ENCODE results near the gene VPS13D. TPM values are rescaled to one million over a fixed set of nuclear protein-coding genes. Genes with fewer than 3 reads are reported as not detected.

Gene VPS13D
- total RNA-seq, 2 donors from 2014 or later, result 54.3 to 56.0 TPM

GRCh38 chr1:12188115-12188514 lies 41.7 kb upstream of the VPS13D start:
- TF ChIP-seq CTCF (IDR thresholded peaks at IDR 0.05), result no peak
- no peak for DNase-seq
- intact Hi-C loops (cut with DNase I), result no loop called here
- H3K27me3 ChIP-seq, result no peaks in the 10 kb centered on the region
- H3K36me3 ChIP-seq, result no peaks in the 10 kb centered on the region
- no peaks in the 10 kb centered on the region for H3K9me3 ChIP-seq
- no peak overlapping the region for H3K4me3 ChIP-seq
- H3K9ac ChIP-seq (ENCODE audit: low read depth in 2 of 2, low read length in 2 of 2), result no peak overlapping the region
- no peak overlapping the region for H3K27ac ChIP-seq
- peaks cover 7% of the 10 kb centered on the region for H3K4me1 ChIP-seq

GRCh38 chr1:12188657-12189327 lies 41.0 kb upstream of the VPS13D start:
- H3K9me3 ChIP-seq, result no peaks in the 10 kb centered on the region
- H3K4me3 ChIP-seq, result no peak overlapping the region
- no peak for TF ChIP-seq CTCF (IDR thresholded peaks at IDR 0.05)
- H3K27ac ChIP-seq, result no peak overlapping the region
- DNase-seq, result no peak
- H3K36me3 ChIP-seq, result no peaks in the 10 kb centered on the region
- intact Hi-C loops (cut with DNase I), result no loop called here
- no peaks in the 10 kb centered on the region for H3K27me3 ChIP-seq
- no peak overlapping the region for H3K9ac ChIP-seq (ENCODE audit: low read depth in 2 of 2, low read length in 2 of 2)
- peaks cover 7% of the 10 kb centered on the region for H3K4me1 ChIP-seq

GRCh38 chr1:12189328-12189682 lies 40.5 kb upstream of the VPS13D start:
- TF ChIP-seq CTCF (IDR thresholded peaks at IDR 0.05), result no peak
- no peak overlapping the region for H3K9ac ChIP-seq (ENCODE audit: low read depth in 2 of 2, low read length in 2 of 2)
- no peaks in the 10 kb centered on the region for H3K27me3 ChIP-seq
- DNase-seq, result no peak
- H3K4me1 ChIP-seq, result peaks cover 3% of the 10 kb centered on the region
- no peak overlapping the region for H3K27ac ChIP-seq
- H3K4me3 ChIP-seq, result no peak overlapping the region
- no peaks in the 10 kb centered on the region for H3K36me3 ChIP-seq
- intact Hi-C loops (cut with DNase I), result no loop called here
- no peaks in the 10 kb centered on the region for H3K9me3 ChIP-seq

- Histone ChIP-seq H3K9ac (ENCODE audit: low read depth in 2 of 2, low read length in 2 of 2) (no peak overlapping the region), H3K36me3 (no peaks in the 10 kb centered on the region), H3K4me1 (no peaks in the 10 kb centered on the region), H3K27me3 (no peaks in the 10 kb centered on the region), H3K4me3 (no peak overlapping the region), H3K27ac (no peak overlapping the region), H3K9me3 (no peaks in the 10 kb centered on the region)
- no peak for TF ChIP-seq CTCF (IDR thresholded peaks at IDR 0.05)
- intact Hi-C loops (cut with DNase I), result no loop called here
- no peak for DNase-seq
Measured at GRCh38 chr1:12191242-12192032, 38.4 kb upstream of the VPS13D start.

GRCh38 chr1:12194666-12195216 lies 35.1 kb upstream of the VPS13D start:
- TF ChIP-seq CTCF (IDR thresholded peaks at IDR 0.05), result no peak
- H3K4me1 ChIP-seq, result no peaks in the 10 kb centered on the region
- no peak for DNase-seq
- H3K27me3 ChIP-seq, result no peaks in the 10 kb centered on the region
- H3K4me3 ChIP-seq, result no peak overlapping the region
- H3K27ac ChIP-seq, result no peak overlapping the region
- no peak overlapping the region for H3K9ac ChIP-seq (ENCODE audit: low read depth in 2 of 2, low read length in 2 of 2)
- intact Hi-C loops (cut with DNase I), result no loop called here
- no peaks in the 10 kb centered on the region for H3K36me3 ChIP-seq
- H3K9me3 ChIP-seq, result no peaks in the 10 kb centered on the region

Data from colonic mucosa (tissue), 4 donors.